Measurements from ENCODE around the gene HDAC11. TPM values are rescaled to one million over a fixed set of nuclear protein-coding genes. Genes with fewer than 3 reads are reported as not detected.

The HDAC11 gene
- polyA plus RNA-seq, 3 donors = 2.9 to 3.9 (median 3.5) TPM

GRCh38 chr3:13480340-13481318, 523 bp downstream of the HDAC11 start:
- Histone ChIP-seq H3K9ac (ENCODE audit: insufficient read depth, low read length, poor library complexity, severe bottlenecking) (peak overlapping the region; percentile 69), H3K36me3 (replicated peaks in 1 of 2; ENCODE audit: control insufficient read depth in 1 of 2, insufficient read depth in 2 of 2, low read length in 2 of 2) (peaks cover 0 to 4% of the 10 kb centered on the region in 2 donors), H3K4me1 (ENCODE audit: control insufficient read depth in 1 of 2, insufficient read depth in 2 of 2, low read length in 2 of 2) (peaks cover 31 to 43% of the 10 kb centered on the region in 2 donors), H3K4me3 (replicated peaks in 1 of 3; ENCODE audit: low read depth in 2 of 3, low read length in 3 of 3) (peak overlapping the region; percentile 20 to 79 (median 41)), H4K20me1 (ENCODE audit: insufficient read depth, low read length) (no peaks in the 10 kb centered on the region), H3K27me3 (ENCODE audit: control insufficient read depth in 2 of 2, insufficient read depth in 2 of 2, low read length in 2 of 2) (no peaks in the 10 kb centered on the region), H3K27ac (ENCODE audit: low read depth in 1 of 2, low read length in 2 of 2) (no peak overlapping the region), H3K9me3 (replicated peaks in 1 of 2; ENCODE audit: control insufficient read depth in 1 of 2, insufficient read depth in 1 of 2, low read length in 2 of 2) (no peaks in the 10 kb centered on the region), H3K4me2 (replicated peaks; ENCODE audit: extremely low read depth, low read length, poor library complexity, severe bottlenecking) (peak overlapping the region; percentile 82), H2AFZ (ENCODE audit: insufficient read depth, low read depth, low read length, poor library complexity, severe bottlenecking) (peak overlapping the region; percentile 90), H3K79me2 (ENCODE audit: insufficient read depth, low read length) (no peaks in the 10 kb centered on the region)
- Mint-ChIP-seq H3K36me3 (peaks cover 10 to 16% of the 10 kb centered on the region in 2 donors), H3K4me1 (peaks cover 43% of the 10 kb centered on the region), H3K27me3 (ENCODE audit: low read depth in 3 of 3) (peaks cover 0 to 10% (median 4%) of the 10 kb centered on the region in 3 donors), H3K9me3 (no peaks in the 10 kb centered on the region), H3K4me3 (peak overlapping the region; percentile 80 to 92), H3K27ac (peak overlapping the region in 3 of 7 donors; percentile 37 to 86 (median 64))
- no peak for TF ChIP-seq CTCF (IDR thresholded peaks at IDR 0.05)
- intact Hi-C loops (cut with micrococcal nuclease) = loop anchor here in 1 of 2 donors (10.0 kb wide), 1 partner anchor 516 kb away; no protein-coding TSS in a partner anchor
- WGBS (ENCODE audit: insufficient coverage) = 22% methylated on average over 59 of the region's 70 CpGs
- DNase-seq = no peak

GRCh38 chr3:13482106-13482690, 2.1 kb downstream of the HDAC11 start:
- Histone ChIP-seq H4K20me1 (ENCODE audit: insufficient read depth, low read length) (no peaks in the 10 kb centered on the region), H3K9me3 (replicated peaks in 1 of 2; ENCODE audit: control insufficient read depth in 1 of 2, insufficient read depth in 1 of 2, low read length in 2 of 2) (no peaks in the 10 kb centered on the region), H2AFZ (ENCODE audit: insufficient read depth, low read depth, low read length, poor library complexity, severe bottlenecking) (no peak overlapping the region), H3K4me2 (replicated peaks; ENCODE audit: extremely low read depth, low read length, poor library complexity, severe bottlenecking) (no peak overlapping the region), H3K27me3 (ENCODE audit: control insufficient read depth in 2 of 2, insufficient read depth in 2 of 2, low read length in 2 of 2) (no peaks in the 10 kb centered on the region), H3K4me3 (replicated peaks in 1 of 3; ENCODE audit: low read depth in 2 of 3, low read length in 3 of 3) (no peak overlapping the region), H3K27ac (ENCODE audit: low read depth in 1 of 2, low read length in 2 of 2) (no peak overlapping the region), H3K36me3 (replicated peaks in 1 of 2; ENCODE audit: control insufficient read depth in 1 of 2, insufficient read depth in 2 of 2, low read length in 2 of 2) (peaks cover 0 to 4% of the 10 kb centered on the region in 2 donors), H3K4me1 (ENCODE audit: control insufficient read depth in 1 of 2, insufficient read depth in 2 of 2, low read length in 2 of 2) (peaks cover 43 to 57% of the 10 kb centered on the region in 2 donors), H3K9ac (ENCODE audit: insufficient read depth, low read length, poor library complexity, severe bottlenecking) (no peak overlapping the region), H3K79me2 (ENCODE audit: insufficient read depth, low read length) (no peaks in the 10 kb centered on the region)
- intact Hi-C loops (cut with micrococcal nuclease) = loop anchor here in 1 of 2 donors (10.0 kb wide), 1 partner anchor 517 kb away; no protein-coding TSS in a partner anchor
- Mint-ChIP-seq H3K9me3 (peaks cover 0 to 2% (median 0%) of the 10 kb centered on the region in 7 donors), H3K4me1 (peaks cover 53% of the 10 kb centered on the region), H3K4me3 (no peak overlapping the region), H3K27ac (peak overlapping the region in 1 of 7 donors; percentile 50), H3K36me3 (peaks cover 13 to 17% of the 10 kb centered on the region in 2 donors), H3K27me3 (ENCODE audit: low read depth in 3 of 3) (peaks cover 0 to 10% (median 1%) of the 10 kb centered on the region in 3 donors)
- WGBS (ENCODE audit: insufficient coverage) = 98% methylated on average over 7 of the region's 10 CpGs
- no peak for TF ChIP-seq CTCF (IDR thresholded peaks at IDR 0.05)
- no peak for DNase-seq

Data from CD14-positive monocyte (primary cell).